ENCODE measurements around the gene F10.

GRCh38 chr13:113099142-113099541 lies 23.5 kb upstream of the F10 start:
- no peak for TF ChIP-seq CTCF (conservative IDR thresholded peaks at IDR 0.05; ENCODE audit: low read length)
- no peak for TF ChIP-seq EZH2phosphoT487 (IDR thresholded peaks at IDR 0.05; ENCODE audit: borderline replicate concordance)
